ENCODE data around the gene LRMDA.

The LRMDA gene

DNA sequence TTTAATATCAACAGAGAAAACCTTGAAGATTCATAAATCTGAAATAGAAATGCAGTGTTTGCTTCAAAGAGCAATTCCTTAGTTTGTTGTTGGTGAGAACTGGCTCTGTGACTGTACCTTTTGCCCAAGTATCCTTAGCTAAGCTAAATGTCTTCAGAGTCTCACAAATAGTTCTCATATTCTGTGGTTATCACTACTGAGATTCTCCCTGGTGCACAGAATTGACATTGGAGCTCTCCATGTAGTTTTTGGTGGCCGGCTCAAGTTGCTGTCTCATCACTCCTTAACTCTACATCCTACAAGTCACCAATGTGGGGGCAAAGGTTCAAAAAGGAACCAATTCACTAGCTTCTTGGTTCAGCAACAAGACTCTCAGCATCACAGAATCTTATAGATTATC, 780.3 kb downstream of the LRMDA start:
- TF ChIP-seq, protein P1, sequence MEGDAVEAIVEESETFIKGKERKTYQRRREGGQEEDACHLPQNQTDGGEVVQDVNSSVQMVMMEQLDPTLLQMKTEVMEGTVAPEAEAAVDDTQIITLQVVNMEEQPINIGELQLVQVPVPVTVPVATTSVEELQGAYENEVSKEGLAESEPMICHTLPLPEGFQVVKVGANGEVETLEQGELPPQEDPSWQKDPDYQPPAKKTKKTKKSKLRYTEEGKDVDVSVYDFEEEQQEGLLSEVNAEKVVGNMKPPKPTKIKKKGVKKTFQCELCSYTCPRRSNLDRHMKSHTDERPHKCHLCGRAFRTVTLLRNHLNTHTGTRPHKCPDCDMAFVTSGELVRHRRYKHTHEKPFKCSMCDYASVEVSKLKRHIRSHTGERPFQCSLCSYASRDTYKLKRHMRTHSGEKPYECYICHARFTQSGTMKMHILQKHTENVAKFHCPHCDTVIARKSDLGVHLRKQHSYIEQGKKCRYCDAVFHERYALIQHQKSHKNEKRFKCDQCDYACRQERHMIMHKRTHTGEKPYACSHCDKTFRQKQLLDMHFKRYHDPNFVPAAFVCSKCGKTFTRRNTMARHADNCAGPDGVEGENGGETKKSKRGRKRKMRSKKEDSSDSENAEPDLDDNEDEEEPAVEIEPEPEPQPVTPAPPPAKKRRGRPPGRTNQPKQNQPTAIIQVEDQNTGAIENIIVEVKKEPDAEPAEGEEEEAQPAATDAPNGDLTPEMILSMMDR (IDR thresholded peaks at IDR 0.05): no peak

DNA sequence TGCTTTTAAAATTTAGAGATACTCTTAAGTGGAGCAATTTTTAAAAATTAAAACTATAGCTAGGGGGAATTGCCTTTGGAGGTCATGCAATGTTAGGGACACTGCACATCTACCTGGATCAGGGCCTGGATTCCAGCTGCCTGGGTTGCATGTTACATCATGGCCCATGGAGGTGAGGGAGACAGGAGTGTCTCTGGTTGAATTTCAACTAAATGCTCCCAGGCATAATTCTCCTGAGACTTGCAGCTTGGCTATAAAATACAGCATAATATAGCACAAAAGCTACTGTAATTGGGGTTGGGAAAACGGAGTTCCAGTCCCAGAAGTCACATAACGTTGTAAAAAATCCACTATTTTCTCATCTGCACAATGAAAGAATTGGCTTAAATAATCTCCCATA, 782.5 kb downstream of the LRMDA start:
- TF ChIP-seq, protein P1 (IDR thresholded peaks at IDR 0.05): no peak

DNA sequence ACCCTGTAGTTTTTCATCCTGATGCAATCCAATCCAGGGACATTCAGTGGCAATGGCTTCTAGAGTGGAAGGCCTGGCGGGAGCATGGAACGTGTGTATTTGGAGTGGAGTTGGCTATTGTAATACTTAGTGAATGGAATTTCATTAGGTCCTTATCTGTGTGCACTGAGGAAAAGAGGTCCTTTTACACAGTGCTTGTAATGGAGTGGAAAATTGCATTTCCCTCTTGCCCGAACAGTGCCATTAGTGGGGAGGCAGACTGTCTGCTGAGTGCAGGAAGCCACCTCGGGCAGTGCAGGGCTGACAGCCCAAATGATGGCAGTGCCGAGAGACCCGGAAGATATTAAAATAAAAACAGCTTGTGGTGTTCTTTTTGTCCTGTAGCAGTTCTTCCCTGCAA, 786.6 kb downstream of the LRMDA start:
- TF ChIP-seq, protein P1 (IDR thresholded peaks at IDR 0.05): no peak

DNA sequence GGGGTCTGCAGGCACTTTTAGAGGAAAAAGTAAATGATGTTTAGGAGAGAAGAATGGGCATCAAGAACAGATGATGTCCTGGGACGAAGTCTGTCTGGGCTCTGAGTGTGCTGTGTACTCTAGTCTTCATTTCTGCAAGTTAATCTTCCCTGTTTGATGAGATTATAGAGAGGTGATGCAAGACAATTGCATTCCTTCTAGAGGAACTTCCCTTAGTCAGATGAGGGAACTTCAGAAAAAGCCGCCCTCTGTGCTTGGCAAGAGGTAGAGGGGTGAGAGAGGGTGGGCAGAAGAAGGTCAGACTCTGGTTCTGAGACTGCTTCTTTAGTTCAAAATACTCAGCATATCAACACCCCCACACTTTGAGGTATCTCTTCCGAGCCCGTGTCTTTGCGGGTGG, 797.9 kb downstream of the LRMDA start:
- TF ChIP-seq, protein P1 (IDR thresholded peaks at IDR 0.05): no peak

GRCh38 chr10:76230921-76231285, 799.5 kb downstream of the LRMDA start:
- TF ChIP-seq, protein P1 (IDR thresholded peaks at IDR 0.05): no peak

DNA sequence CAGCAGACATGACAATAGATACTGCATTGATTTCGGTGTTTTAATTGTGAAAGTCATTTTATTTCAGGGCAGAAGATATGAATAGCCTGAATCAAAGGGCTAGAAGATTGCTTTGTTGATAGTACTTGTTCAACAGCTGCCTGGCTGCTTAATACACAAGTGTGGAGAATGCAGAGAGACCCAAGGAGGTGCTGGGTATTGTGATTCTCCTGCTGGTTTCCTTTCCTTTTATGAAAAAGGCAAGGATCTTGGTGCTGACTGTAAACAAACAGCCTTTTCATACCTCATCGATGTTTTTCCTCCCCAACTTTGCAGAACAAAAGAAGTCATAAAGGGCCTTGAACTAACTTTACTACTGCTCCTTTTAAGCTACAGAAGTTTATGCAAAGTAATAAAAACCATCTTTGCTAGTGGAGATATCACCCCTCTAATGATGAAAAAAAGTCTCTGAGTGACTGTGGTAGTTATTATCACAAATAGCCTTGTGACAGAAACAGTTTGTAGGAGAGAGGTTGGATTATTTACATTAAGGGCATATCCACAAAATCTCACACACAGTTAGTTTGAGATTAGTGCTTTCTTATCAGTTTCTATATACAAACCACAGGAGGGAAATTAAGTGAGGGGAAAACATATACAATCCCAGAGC, 800.0 kb downstream of the LRMDA start:
- TF ChIP-seq, protein P1 (IDR thresholded peaks at IDR 0.05): no peak

- TF ChIP-seq, protein P1 (IDR thresholded peaks at IDR 0.05): no peak
Measured at GRCh38 chr10:76234499-76235226, 803.2 kb downstream of the LRMDA start.
